Caco-2 (cell line): Measurements from ENCODE around the gene SLC41A1. TPM values are rescaled to one million over a fixed set of nuclear protein-coding genes. Genes with fewer than 3 reads are reported as not detected.

Source experiments
- BruUV-seq: library from RNA; stranded (reverse); fragments of 400-500 nt; replicated peaks from 2 replicates; lab custom pipeline; 2021; lab: Mats Ljungman, UMichigan
- CTCF ChIA-PET: fragments of 300-600 bp; sonication (Branson Sonifier 250); formaldehyde crosslinking; loops from one replicate; lab custom pipeline; 2022; ENCODE audit warnings: antibody characterized with exemption; lab: Charles Lee
- POLR2A ChIA-PET: fragments of 300-600 bp; sonication (Branson Sonifier 250); formaldehyde crosslinking; loops from one replicate; lab custom pipeline; 2022; ENCODE audit warnings: antibody characterized with exemption; lab: Charles Lee
- DNase-seq, 2 experiments: peaks; one replicate each; pipeline versions ENCODE4 v3.0.0 to v3.0.0-alpha.2; 2020 to 2022
- H3K27me3 ChIP-seq: replicated peaks from 2 replicates; pipeline ENCODE4 v1.6.0; 2011; ENCODE audit warnings: low read length; ENCODE audit not compliant: control insufficient read depth, insufficient read depth
- H3K36me3 ChIP-seq: 2 replicates; pipeline ENCODE4 v1.5.1; 2011; ENCODE audit warnings: low read length; ENCODE audit not compliant: control insufficient read depth, insufficient read depth
- H3K4me1 ChIP-seq: fragments of 250-450 bp; sonication (Bioruptor Pico); 2 replicates; pipeline ENCODE4 v1.5.1; 2020; ENCODE audit warnings: mild to moderate bottlenecking
- H3K4me3 ChIP-seq: 2 replicates; pipeline ENCODE4 v1.5.1; 2011; ENCODE audit warnings: low read depth, mild to moderate bottlenecking, control low read depth, low read length
- H3K9me3 ChIP-seq: fragments of 250-450 bp; sonication (Bioruptor Pico); 2 replicates; pipeline ENCODE4 v1.5.1; 2020; ENCODE audit warnings: mild to moderate bottlenecking, moderate library complexity
- H3K27ac Mint-ChIP-seq: one replicate; pipeline ENCODE4 v1.8.0; 2022; ENCODE audit warnings: mixed read lengths; ENCODE audit not compliant: unreplicated experiment
- H3K27me3 Mint-ChIP-seq: one replicate; pipeline ENCODE4 v1.8.0; 2022; ENCODE audit warnings: mixed read lengths; ENCODE audit not compliant: insufficient read depth, unreplicated experiment
- H3K36me3 Mint-ChIP-seq: one replicate; pipeline ENCODE4 v1.8.0; 2022; ENCODE audit warnings: mild to moderate bottlenecking, mixed read lengths; ENCODE audit not compliant: insufficient read depth, unreplicated experiment
- H3K4me1 Mint-ChIP-seq: one replicate; pipeline ENCODE4 v1.8.0; 2022; ENCODE audit warnings: low read depth, mixed read lengths; ENCODE audit not compliant: unreplicated experiment
- H3K4me3 Mint-ChIP-seq: one replicate; pipeline ENCODE4 v1.8.0; 2022; ENCODE audit warnings: mild to moderate bottlenecking, moderate library complexity, mixed read lengths; ENCODE audit not compliant: unreplicated experiment
- H3K9me3 Mint-ChIP-seq: one replicate; pipeline ENCODE4 v1.8.0; 2022; ENCODE audit warnings: mixed read lengths; ENCODE audit not compliant: unreplicated experiment
- intact Hi-C: fragments of 100-400 bp; cut with micrococcal nuclease; formaldehyde crosslinking; loops from one replicate; pipeline ENCODE4 v1.10.0; 2022; ENCODE audit not compliant: unreplicated experiment
- total RNA-seq: library from RNA; stranded (reverse); gene quantifications from 2 replicates; pipeline ENCODE4 v1.2.3, GENCODE V29; 2022
- TF ChIP-seq, protein P1 (sequence below), 2 experiments: fragments of 200-600 bp in 1 of 2; IDR thresholded peaks; 1 replicate in 1 of 2; 2 replicates in 1 of 2; pipeline versions ENCODE4 v1.5.1 to v1.8.0; 2011 to 2022; ENCODE audit warnings: antibody characterized with exemption in 1 of 2, control low read depth in 1 of 2, inconsistent platforms in 1 of 2, low read depth in 1 of 2, low read length in 1 of 2, mild to moderate bottlenecking in 1 of 2, moderate library complexity in 1 of 2; ENCODE audit not compliant: insufficient read depth in 1 of 2, severe bottlenecking in 1 of 2, unreplicated experiment in 1 of 2

The SLC41A1 gene
- total RNA-seq, 1 experiment from 2014 or later = 12.5 TPM

DNA sequence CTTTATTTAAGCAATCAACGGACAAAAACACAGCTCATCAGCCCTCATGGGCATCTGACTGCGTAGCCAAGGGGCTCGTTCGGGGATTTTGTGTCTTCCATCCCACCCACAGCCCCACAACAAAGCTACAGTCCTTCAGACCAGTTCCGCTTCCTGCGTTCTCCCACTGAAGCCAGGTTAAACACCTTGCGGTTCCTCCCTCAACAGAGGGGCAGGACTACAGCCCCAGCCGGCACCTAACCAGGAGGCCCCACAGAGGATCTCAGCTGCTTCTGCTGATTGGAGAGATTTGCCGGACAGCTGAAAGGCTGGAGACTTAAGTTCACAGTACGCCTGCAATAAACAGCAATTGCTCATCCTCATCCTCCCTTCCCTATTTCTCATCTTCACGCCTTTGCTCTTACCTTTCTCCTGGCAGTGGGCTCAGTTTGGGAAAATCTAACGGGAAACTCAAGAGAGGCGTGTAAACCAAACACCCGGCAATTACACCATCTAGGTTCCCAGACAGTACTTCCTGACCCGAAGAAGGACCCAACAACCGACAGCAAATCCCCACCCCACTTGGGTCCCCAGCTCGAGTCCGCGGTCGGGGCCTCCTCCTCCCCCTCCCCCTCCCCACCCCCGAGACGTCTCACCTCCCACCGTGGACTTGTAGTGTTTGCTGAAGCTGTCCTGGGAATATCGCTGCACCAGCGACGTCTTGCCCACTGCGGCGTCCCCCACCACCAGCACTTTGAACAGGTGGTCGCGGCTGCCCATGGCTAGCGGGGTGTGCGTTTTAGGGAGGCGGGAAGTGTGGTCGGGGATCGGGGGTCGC is 38.6 kb downstream of the SLC41A1 start:
- Histone ChIP-seq H3K9me3 (no peaks in the 10 kb centered on the region), H3K4me1 (peaks cover 22% of the 10 kb centered on the region), H3K4me3 (peak overlapping the region; percentile 79), H3K36me3 (no peaks in the 10 kb centered on the region), H3K27me3 (no peaks in the 10 kb centered on the region)
- BruUV-seq = no TSS peak
- POLR2A ChIA-PET = interaction anchor here (0.5 kb wide), 1 partner anchor 144 kb away, joined by 3 read pairs; no protein-coding TSS in a partner anchor
- peak; percentile 56 to 65 for DNase-seq
- TF ChIP-seq, protein P1, sequence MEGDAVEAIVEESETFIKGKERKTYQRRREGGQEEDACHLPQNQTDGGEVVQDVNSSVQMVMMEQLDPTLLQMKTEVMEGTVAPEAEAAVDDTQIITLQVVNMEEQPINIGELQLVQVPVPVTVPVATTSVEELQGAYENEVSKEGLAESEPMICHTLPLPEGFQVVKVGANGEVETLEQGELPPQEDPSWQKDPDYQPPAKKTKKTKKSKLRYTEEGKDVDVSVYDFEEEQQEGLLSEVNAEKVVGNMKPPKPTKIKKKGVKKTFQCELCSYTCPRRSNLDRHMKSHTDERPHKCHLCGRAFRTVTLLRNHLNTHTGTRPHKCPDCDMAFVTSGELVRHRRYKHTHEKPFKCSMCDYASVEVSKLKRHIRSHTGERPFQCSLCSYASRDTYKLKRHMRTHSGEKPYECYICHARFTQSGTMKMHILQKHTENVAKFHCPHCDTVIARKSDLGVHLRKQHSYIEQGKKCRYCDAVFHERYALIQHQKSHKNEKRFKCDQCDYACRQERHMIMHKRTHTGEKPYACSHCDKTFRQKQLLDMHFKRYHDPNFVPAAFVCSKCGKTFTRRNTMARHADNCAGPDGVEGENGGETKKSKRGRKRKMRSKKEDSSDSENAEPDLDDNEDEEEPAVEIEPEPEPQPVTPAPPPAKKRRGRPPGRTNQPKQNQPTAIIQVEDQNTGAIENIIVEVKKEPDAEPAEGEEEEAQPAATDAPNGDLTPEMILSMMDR (IDR thresholded peaks at IDR 0.05; ENCODE audit: insufficient read depth in 1 of 2, low read depth in 1 of 2, low read length in 1 of 2, severe bottlenecking in 1 of 2, unreplicated experiment in 1 of 2) = no peak
- Mint-ChIP-seq H3K27me3 (no peaks in the 10 kb centered on the region), H3K36me3 (no peaks in the 10 kb centered on the region), H3K4me3 (peak overlapping the region; percentile 99), H3K4me1 (peaks cover 11% of the 10 kb centered on the region), H3K9me3 (no peaks in the 10 kb centered on the region), H3K27ac (peak overlapping the region; percentile 61)
- intact Hi-C loops = loop anchor here (1.0 kb wide), 1 partner anchor 24 kb away; the partner anchor contains the start of gene NUCKS1
- CTCF ChIA-PET = interaction anchor here (1.0 to 1.5 kb wide), 3 partner anchors 17 to 203 kb away, joined by 3 to 5 read pairs (median 4); no protein-coding TSS in a partner anchor

DNA sequence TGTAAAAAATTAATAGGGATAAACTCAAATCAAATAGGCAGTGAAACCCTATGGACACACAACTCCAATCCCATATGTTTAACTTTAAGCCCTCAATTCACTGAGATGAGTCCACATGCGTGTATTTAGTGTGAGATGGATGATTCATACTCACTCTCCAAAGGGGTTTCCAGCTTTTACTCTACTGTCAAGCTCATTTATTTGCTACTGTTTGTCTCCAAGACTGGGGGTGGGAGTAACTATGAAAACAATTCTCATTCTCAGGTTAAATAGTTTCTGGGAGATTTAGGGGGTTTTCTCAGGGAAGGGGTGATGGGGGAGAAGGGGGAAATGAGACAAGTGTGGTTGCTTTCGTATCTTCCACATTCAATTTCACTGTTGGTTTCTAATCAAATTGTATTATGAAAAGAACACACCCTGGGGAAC is 40.4 kb downstream of the SLC41A1 start:
- Mint-ChIP-seq H3K36me3 (no peaks in the 10 kb centered on the region), H3K27me3 (no peaks in the 10 kb centered on the region), H3K4me3 (no peak overlapping the region), H3K4me1 (peaks cover 11% of the 10 kb centered on the region), H3K27ac (no peak overlapping the region), H3K9me3 (no peaks in the 10 kb centered on the region)
- TF ChIP-seq, protein P1 (IDR thresholded peaks at IDR 0.05; ENCODE audit: insufficient read depth in 1 of 2, low read depth in 1 of 2, low read length in 1 of 2, severe bottlenecking in 1 of 2, unreplicated experiment in 1 of 2) = no peak
- no peak for DNase-seq
- BruUV-seq = no TSS peak
- intact Hi-C loops = no loop called here
- Histone ChIP-seq H3K4me1 (peaks cover 22% of the 10 kb centered on the region), H3K27me3 (no peaks in the 10 kb centered on the region), H3K9me3 (no peaks in the 10 kb centered on the region), H3K4me3 (no peak overlapping the region), H3K36me3 (no peaks in the 10 kb centered on the region)
- CTCF ChIA-PET = no interaction called here
- POLR2A ChIA-PET = no interaction called here

DNA sequence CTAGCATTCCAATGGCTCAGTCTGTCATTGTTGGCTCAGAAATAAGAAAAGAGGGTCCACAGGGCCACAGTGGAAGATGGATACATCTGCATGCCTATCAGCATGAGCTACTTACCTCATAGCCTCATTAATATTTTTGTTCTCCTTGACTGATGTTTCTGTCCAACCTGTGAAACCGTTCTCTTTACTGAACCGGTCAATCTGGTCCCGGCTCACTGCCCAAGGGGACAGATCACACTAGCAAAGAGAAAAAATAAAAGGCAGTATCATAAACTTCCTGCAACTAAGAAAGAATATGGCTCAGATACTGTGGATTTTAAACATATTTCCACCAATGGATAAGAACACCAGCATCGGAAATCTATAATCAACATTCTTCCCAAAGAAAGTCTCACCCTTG is 42.4 kb downstream of the SLC41A1 start:
- Mint-ChIP-seq H3K27ac (no peak overlapping the region), H3K4me3 (no peak overlapping the region), H3K27me3 (no peaks in the 10 kb centered on the region), H3K36me3 (no peaks in the 10 kb centered on the region), H3K4me1 (peaks cover 11% of the 10 kb centered on the region), H3K9me3 (no peaks in the 10 kb centered on the region)
- Histone ChIP-seq H3K9me3 (no peaks in the 10 kb centered on the region), H3K4me3 (no peak overlapping the region), H3K36me3 (no peaks in the 10 kb centered on the region), H3K27me3 (no peaks in the 10 kb centered on the region), H3K4me1 (peaks cover 22% of the 10 kb centered on the region)
- intact Hi-C loops = no loop called here
- CTCF ChIA-PET = no interaction called here
- no TSS peak for BruUV-seq
- TF ChIP-seq, protein P1 (IDR thresholded peaks at IDR 0.05; ENCODE audit: insufficient read depth in 1 of 2, low read depth in 1 of 2, low read length in 1 of 2, severe bottlenecking in 1 of 2, unreplicated experiment in 1 of 2) = no peak
- POLR2A ChIA-PET = no interaction called here
- no peak for DNase-seq
